Retinal pigment epithelial cell (primary cell): ENCODE results near the gene ACSF3.

Source experiments
- DNase-seq: peaks from one replicate; pipeline ENCODE4 v3.0.0-alpha.2; 2010; ENCODE audit warnings: low read depth
- H3K4me3 ChIP-seq: 2 replicates; pipeline ENCODE4 v1.5.1; 2011; ENCODE audit warnings: mild to moderate bottlenecking, low read length, control low read depth, moderate library complexity
- TF ChIP-seq, protein P1 (sequence below): conservative IDR thresholded peaks from 2 replicates; pipeline ENCODE4 v1.5.1; 2011; ENCODE audit warnings: low read depth, low read length, control low read depth, inconsistent platforms

ACSF3 gene

DNA sequence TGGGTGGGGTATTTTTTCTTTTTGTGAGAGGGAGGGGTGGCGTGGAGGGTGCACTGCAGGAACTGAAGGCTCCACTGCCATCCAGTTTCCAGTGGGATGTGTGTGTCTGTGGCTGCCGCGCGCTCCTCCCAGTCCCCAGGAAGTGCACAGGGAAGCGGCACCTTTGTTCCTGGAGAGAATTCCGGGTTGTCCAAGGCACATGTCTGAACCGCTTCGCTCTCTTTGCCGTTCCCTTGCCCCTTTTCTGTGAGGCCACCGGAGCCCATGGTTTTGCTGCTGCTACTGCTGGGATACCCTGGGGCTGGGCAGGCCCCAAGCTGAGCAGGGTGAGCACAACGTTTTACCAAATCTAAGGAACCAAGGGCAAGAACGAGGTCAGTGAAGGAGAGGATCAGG, 19.5 kb downstream of the ACSF3 start:
- H3K4me3 ChIP-seq: no peak overlapping the region
- TF ChIP-seq, protein P1, sequence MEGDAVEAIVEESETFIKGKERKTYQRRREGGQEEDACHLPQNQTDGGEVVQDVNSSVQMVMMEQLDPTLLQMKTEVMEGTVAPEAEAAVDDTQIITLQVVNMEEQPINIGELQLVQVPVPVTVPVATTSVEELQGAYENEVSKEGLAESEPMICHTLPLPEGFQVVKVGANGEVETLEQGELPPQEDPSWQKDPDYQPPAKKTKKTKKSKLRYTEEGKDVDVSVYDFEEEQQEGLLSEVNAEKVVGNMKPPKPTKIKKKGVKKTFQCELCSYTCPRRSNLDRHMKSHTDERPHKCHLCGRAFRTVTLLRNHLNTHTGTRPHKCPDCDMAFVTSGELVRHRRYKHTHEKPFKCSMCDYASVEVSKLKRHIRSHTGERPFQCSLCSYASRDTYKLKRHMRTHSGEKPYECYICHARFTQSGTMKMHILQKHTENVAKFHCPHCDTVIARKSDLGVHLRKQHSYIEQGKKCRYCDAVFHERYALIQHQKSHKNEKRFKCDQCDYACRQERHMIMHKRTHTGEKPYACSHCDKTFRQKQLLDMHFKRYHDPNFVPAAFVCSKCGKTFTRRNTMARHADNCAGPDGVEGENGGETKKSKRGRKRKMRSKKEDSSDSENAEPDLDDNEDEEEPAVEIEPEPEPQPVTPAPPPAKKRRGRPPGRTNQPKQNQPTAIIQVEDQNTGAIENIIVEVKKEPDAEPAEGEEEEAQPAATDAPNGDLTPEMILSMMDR: no peak
- DNase-seq: no peak

DNA sequence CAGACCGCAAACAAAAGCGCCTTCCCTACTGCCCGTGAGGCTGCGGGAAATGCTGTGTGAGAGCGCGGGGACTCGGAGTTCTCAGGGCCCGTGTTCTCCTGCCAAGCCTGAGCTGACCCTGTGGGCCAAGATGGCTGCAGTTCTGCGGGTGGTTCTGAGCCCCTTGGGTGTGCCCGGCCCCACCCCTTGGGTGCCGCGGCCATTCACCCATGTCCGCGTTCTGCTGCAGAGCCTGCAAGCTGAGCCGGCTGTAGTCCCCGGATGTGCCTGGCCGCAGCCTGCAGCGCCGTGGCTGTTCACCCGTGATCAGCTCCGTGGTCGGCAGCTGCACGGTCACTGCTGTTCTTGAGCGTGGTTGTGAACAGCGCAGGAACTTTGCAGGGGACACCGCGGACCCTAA, 20.0 kb downstream of the ACSF3 start:
- no peak for DNase-seq
- TF ChIP-seq, protein P1: no peak
- H3K4me3 ChIP-seq: no peak overlapping the region

DNA sequence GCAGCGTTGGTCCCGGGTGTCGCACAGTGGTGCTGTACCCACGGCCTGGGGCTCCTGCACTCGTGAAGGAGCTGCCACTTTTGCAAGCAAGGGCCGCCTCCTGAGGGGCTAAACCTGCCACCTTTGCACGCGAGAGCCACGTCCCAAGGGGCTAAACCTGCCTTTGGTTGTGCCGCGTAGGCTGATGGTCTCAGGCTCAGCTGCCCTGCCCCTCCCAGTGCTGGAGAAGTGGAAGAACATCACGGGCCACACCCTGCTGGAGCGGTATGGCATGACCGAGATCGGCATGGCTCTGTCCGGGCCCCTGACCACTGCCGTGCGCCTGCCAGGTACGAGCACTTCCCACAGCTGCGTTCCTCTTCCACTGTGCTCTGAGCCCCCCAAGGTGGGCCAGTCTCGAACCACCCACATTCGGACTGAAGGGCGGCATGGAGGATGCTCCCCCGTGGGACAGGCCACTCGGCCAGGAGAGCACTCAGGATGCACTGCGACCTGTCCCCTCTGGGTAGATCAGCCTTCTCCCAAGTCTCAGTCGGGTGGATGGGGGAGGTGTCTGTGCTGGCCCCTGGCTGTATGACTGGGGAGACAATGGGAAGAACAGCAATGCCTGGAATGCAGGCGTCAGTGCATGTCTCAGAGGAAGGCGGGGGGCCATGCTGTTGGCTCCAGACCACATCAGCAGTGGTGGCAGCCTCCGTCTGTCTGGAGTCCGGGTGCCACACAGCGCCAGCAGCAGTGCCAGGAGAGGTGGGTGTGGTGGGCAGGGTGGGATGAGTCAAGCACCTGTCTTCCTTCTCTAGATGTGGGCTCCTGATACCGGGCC, 20.7 kb downstream of the ACSF3 start:
- no peak overlapping the region for H3K4me3 ChIP-seq
- TF ChIP-seq, protein P1: no peak
- DNase-seq: no peak

DNA sequence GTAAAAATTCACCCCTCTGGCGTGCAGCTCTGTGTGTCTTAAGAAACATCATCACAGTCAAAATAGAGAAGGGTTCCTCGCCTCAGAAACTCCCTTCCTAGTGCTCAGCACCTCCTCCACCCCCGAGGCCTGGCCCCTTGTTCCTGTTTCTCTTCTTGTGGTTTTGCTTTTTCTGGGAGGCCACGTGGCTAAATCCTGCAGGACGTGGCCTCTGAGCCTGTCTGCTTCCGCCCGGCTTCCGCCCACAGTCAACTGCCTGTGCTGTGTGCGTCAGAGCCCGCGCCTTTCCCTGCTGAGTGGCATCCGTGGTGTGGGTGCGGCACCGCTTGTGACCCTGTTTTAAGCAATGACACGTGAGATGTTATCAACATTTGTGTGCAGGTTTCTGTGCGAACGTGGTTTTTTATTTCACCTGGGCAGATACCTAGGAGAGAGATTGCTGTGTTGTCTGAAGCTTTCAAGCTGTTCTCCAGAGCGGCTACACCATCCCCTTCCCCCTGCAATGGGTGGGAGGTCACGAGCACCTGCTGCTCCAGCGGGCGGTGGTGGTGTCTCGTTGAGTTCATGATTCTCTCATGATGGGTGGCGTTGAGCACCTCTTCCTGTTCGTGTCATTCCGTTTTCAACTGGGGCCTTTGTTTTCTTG, 21.7 kb downstream of the ACSF3 start:
- TF ChIP-seq, protein P1: no peak
- DNase-seq: no peak
- no peak overlapping the region for H3K4me3 ChIP-seq

DNA sequence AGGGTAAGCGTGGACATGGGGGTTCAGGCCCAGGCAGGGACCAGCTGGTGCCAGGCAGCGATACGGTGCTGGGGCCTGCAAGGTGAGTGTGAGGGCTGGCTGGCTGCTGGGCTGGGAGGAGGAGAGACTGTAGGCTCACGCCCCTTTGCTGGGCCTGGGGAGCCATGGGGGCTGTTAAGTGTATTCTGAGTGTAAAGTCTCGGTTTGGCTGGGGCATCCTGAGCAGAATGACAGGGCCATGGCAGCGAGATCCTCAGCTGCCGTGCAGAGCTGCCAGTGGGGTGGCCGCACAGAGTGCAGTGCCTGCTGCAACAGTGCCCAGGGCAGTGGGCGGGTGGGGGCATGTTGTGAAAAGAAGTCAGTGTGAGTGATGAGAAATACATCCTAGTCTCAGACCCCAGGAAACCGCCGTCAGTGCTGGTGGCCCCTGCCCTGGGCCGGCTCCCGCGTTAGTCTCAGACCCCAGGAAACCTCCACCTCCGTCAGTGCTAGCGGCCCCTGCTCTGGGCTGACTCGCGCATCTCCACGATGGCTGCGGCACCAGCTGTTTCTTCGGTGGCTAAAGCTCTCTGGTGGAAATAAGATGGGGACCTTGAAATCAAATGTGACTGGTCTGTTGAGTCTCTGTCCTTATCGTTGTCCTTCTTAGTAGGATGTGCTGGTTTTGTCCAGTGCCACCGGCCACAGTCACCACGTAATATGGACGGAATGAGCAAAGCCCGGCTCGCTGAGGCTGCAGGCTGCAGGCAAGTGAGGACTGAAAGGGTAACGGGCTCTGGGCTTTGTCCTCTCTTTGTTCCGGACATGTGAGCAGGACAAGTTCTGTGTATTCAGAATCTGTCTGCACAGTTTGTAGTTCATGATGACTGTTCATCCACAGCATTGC, 22.9 kb downstream of the ACSF3 start:
- no peak for DNase-seq
- TF ChIP-seq, protein P1: no peak

DNA sequence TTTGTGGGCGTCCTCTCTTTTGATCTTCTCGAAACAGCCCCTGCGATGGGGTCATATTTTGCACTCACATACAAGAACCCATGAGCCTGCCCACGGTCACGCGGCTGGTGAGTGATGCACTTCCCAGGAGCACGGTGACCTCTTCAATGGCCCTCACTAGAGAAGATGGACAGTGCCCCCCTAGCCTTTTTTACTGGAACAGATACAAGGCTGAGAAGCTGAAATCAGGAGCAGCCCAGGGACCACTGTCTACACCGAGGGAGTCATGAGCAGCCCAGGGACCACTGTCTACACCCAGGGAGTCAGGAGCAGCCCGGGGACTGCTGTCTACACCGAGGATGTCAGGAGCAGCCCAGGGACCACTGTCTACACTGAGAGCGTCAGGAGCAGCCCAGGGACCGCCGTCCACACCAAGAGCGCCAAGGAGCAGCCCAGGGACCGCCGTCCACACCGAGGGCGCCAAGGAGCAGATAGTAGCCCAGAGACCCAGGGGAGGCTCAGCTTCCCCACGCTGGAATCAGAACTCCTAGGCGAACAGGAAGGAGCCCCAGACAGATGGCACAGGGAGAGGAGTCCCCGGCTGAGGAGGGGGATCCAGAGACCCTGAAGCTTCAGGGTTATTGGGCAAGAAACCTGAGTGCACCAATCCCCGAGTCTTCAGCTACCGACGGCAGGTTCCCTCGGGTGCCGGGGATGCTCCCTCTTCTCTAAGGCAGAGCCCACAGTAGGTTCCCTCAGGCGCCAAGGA, 23.7 kb downstream of the ACSF3 start:
- H3K4me3 ChIP-seq: no peak overlapping the region
- TF ChIP-seq, protein P1: no peak
- no peak for DNase-seq

More for the DNA sequence above, 22.9 kb downstream of the ACSF3 start:
- no peak overlapping the region for H3K4me3 ChIP-seq
